Measurements from ENCODE around the gene C1orf226. TPM values are rescaled to one million over a fixed set of nuclear protein-coding genes. Genes with fewer than 3 reads are reported as not detected.
"Not testable (repeated sequence)": the region's sequence is repeated elsewhere in the genome, so short reads cannot be mapped to it uniquely, and the experiment has no call there.

The C1orf226 gene
- total and polyA plus RNA-seq, 9 of the 15 experiments (the other 6 are each of a cell fraction or from before 2014, with no cell fraction given) = 0.10 to 1.4 (median 0.47) TPM

- TF ChIP-seq CBX8 (IDR thresholded peaks at IDR 0.05; ENCODE audit: borderline replicate concordance, extremely low read depth, low read depth, low read length, poor library complexity, severe bottlenecking) = no peak
Measured at GRCh38 chr1:162430583-162430982, 49.1 kb downstream of the C1orf226 start (continued).

- 95% methylated on average over 28 of the region's 47 CpGs for WGBS (ENCODE audit: insufficient coverage, low coverage, missing lambda C conversion rate)
- H3K9me1 ChIP-seq (ENCODE audit: control insufficient read depth, insufficient read depth, low read length); intact Hi-C loops (cut with micrococcal nuclease); H3K79me2 ChIP-seq (ENCODE audit: control insufficient read depth, insufficient read depth, low read length); H3K27me3 ChIP-seq (ENCODE audit: control insufficient read depth in 2 of 2, insufficient read depth in 2 of 2, low read length in 2 of 2); H3K9ac ChIP-seq (ENCODE audit: insufficient read depth in 1 of 2, low read depth in 2 of 2, low read length in 2 of 2); H2AFZ ChIP-seq (ENCODE audit: low read depth, low read length); CTCF ChIA-PET (ENCODE audit: low intra/inter-chr PET ratio); H3K4me2 ChIP-seq (ENCODE audit: insufficient read depth, low read length); FAIRE-seq; H3K9me3 ChIP-seq (replicated peaks; ENCODE audit: control insufficient read depth, insufficient read depth, low read depth, low read length); H3K27ac ChIP-seq (ENCODE audit: extremely low read depth, low read depth, low read length); H4K20me1 ChIP-seq (replicated peaks; ENCODE audit: control insufficient read depth, insufficient read depth, low read length); H3K36me3 ChIP-seq (ENCODE audit: control insufficient read depth, insufficient read depth, low read length); in situ Hi-C loops (cut with MboI); ATAC-seq; BruUV-seq (replicated peaks); H3K4me1 ChIP-seq (replicated peaks in 1 of 2; ENCODE audit: control insufficient read depth in 2 of 2, insufficient read depth in 2 of 2, low read length in 2 of 2); DNase-seq (ENCODE audit: extremely low read depth in 1 of 4, low spot score in 3 of 4); H3K4me3 ChIP-seq: not testable (repeated sequence)
- peak; percentile 49; the same call in 1 of the 2 replicates for TF ChIP-seq ZBTB33 (CRISPR knock-in tag; IDR thresholded peaks at IDR 0.05)
- POLR2A ChIA-PET = interaction anchor here (0.6 kb wide), 1 partner anchor 23 kb away, joined by 3 read pairs; no protein-coding TSS in a partner anchor
Measured at GRCh38 chr1:162432977-162433713, 51.6 kb downstream of the C1orf226 start.

MicroRNA genes within 50 kb of the gene (microRNA counts, 767-probe panel; counts per million panel counts)
- microRNA hsa-miR-556-3p (not detected), microRNA hsa-miR-556-5p (not detected)

Small RNA genes within 50 kb of the gene (microRNA-seq; reads per million reads assigned to microRNA genes)
- gene MIR556 (ENCODE audit: borderline microRNAs expressed) = 29.7 reads per million, percentile 69 among the genes with 10 or more reads in this experiment

Small RNA genes within 50 kb of the gene (small RNA-seq; reads per million reads assigned to genes)
- gene MIR556 (not detected), gene RNA5SP61 (not detected)

Other genes starting within 250 kb of the C1orf226 start
- not detected in 2 replicates for gene SPATA46, start 4.9 kb upstream of the C1orf226 start, total RNA-seq (2014; rRNA removed)
- not detected in 2 replicates for gene SPATA46, start 4.9 kb upstream of the C1orf226 start, total RNA-seq (2014; rRNA removed; fragmentation: Illumina TruSeq; extraction: Trizol)
- not detected in 2 replicates for gene SPATA46, start 4.9 kb upstream of the C1orf226 start, total RNA-seq (2015; rRNA removed; fragmentation: Illumina TruSeq; extraction: Trizol)
- not detected in 2 replicates for gene SPATA46, start 4.9 kb upstream of the C1orf226 start, total RNA-seq (2021)
- gene SPATA46, start 4.9 kb upstream of the C1orf226 start, polyA plus RNA-seq (2011; rRNA removed) = 0.04 TPM in 2 replicates
- gene SPATA46, start 4.9 kb upstream of the C1orf226 start, polyA plus RNA-seq (2014; fragmentation: Illumina TruSeq; extraction: Trizol) = not detected in 2 replicates
- gene SPATA46, start 4.9 kb upstream of the C1orf226 start, polyA plus RNA-seq (2014; fragmentation: Nextera tagmentation; extraction: Ambion mirVana) = under 1 TPM in 1 of 2 experiments, not detected in 1; 0.11 TPM
- not detected in 2 replicates for gene SPATA46, start 4.9 kb upstream of the C1orf226 start, polyA plus RNA-seq (2014; rRNA removed)
- 5.2 and 5.6 TPM in 2 replicates for gene SH2D1B, start 30.4 kb downstream of the C1orf226 start, total RNA-seq (2014; rRNA removed)
- gene SH2D1B, start 30.4 kb downstream of the C1orf226 start, total RNA-seq (2014; rRNA removed; fragmentation: Illumina TruSeq; extraction: Trizol) = 9.7 and 10.8 TPM in 2 replicates
- gene SH2D1B, start 30.4 kb downstream of the C1orf226 start, total RNA-seq (2015; rRNA removed; fragmentation: Illumina TruSeq; extraction: Trizol) = 7.9 and 8.3 TPM in 2 replicates
- 5.4 and 6.3 TPM in 2 replicates for gene SH2D1B, start 30.4 kb downstream of the C1orf226 start, total RNA-seq (2021)
- gene SH2D1B, start 30.4 kb downstream of the C1orf226 start, polyA plus RNA-seq (2011; rRNA removed) = 4.8 and 5.7 TPM in 2 replicates
- 13.4 and 14.1 TPM in 2 replicates for gene SH2D1B, start 30.4 kb downstream of the C1orf226 start, polyA plus RNA-seq (2014; fragmentation: Illumina TruSeq; extraction: Trizol)
- 10 to 100 TPM; 17.1 to 19.6 TPM for gene SH2D1B, start 30.4 kb downstream of the C1orf226 start, polyA plus RNA-seq (2014; fragmentation: Nextera tagmentation; extraction: Ambion mirVana)
- gene SH2D1B, start 30.4 kb downstream of the C1orf226 start, polyA plus RNA-seq (2014; rRNA removed) = 7.2 and 12.3 TPM in 2 replicates
- gene UHMK1, start 116.1 kb downstream of the C1orf226 start, total RNA-seq (2014; rRNA removed) = 34.0 and 36.0 TPM in 2 replicates
- gene UHMK1, start 116.1 kb downstream of the C1orf226 start, total RNA-seq (2014; rRNA removed; fragmentation: Illumina TruSeq; extraction: Trizol) = 72.4 and 78.0 TPM in 2 replicates
- gene UHMK1, start 116.1 kb downstream of the C1orf226 start, total RNA-seq (2015; rRNA removed; fragmentation: Illumina TruSeq; extraction: Trizol) = 49.2 and 55.2 TPM in 2 replicates
- 42.6 and 43.3 TPM in 2 replicates for gene UHMK1, start 116.1 kb downstream of the C1orf226 start, total RNA-seq (2021)
- gene UHMK1, start 116.1 kb downstream of the C1orf226 start, polyA plus RNA-seq (2011; rRNA removed) = 63.6 and 71.0 TPM in 2 replicates
- 32.9 and 38.3 TPM in 2 replicates for gene UHMK1, start 116.1 kb downstream of the C1orf226 start, polyA plus RNA-seq (2014; fragmentation: Illumina TruSeq; extraction: Trizol)
- 10 to 100 TPM; 13.1 to 20.5 TPM for gene UHMK1, start 116.1 kb downstream of the C1orf226 start, polyA plus RNA-seq (2014; fragmentation: Nextera tagmentation; extraction: Ambion mirVana)
- 27.7 and 28.9 TPM in 2 replicates for gene UHMK1, start 116.1 kb downstream of the C1orf226 start, polyA plus RNA-seq (2014; rRNA removed)
- gene UAP1, start 180.0 kb downstream of the C1orf226 start, total RNA-seq (2014; rRNA removed) = 191 and 213 TPM in 2 replicates
- gene UAP1, start 180.0 kb downstream of the C1orf226 start, total RNA-seq (2014; rRNA removed; fragmentation: Illumina TruSeq; extraction: Trizol) = 317 and 372 TPM in 2 replicates
- gene UAP1, start 180.0 kb downstream of the C1orf226 start, total RNA-seq (2015; rRNA removed; fragmentation: Illumina TruSeq; extraction: Trizol) = 188 TPM in 2 replicates
- 216 and 222 TPM in 2 replicates for gene UAP1, start 180.0 kb downstream of the C1orf226 start, total RNA-seq (2021)
- gene UAP1, start 180.0 kb downstream of the C1orf226 start, polyA plus RNA-seq (2011; rRNA removed) = 257 and 285 TPM in 2 replicates
- gene UAP1, start 180.0 kb downstream of the C1orf226 start, polyA plus RNA-seq (2014; fragmentation: Illumina TruSeq; extraction: Trizol) = 219 and 241 TPM in 2 replicates
- 100 to 1,000 TPM; 182 to 189 TPM for gene UAP1, start 180.0 kb downstream of the C1orf226 start, polyA plus RNA-seq (2014; fragmentation: Nextera tagmentation; extraction: Ambion mirVana)
- gene UAP1, start 180.0 kb downstream of the C1orf226 start, polyA plus RNA-seq (2014; rRNA removed) = 201 and 213 TPM in 2 replicates